Measurements from ENCODE around the gene ZFYVE28.
"Not testable (repeated sequence)": the region's sequence is repeated elsewhere in the genome, so short reads cannot be mapped to it uniquely, and the experiment has no call there.

ZFYVE28 gene

DNA sequence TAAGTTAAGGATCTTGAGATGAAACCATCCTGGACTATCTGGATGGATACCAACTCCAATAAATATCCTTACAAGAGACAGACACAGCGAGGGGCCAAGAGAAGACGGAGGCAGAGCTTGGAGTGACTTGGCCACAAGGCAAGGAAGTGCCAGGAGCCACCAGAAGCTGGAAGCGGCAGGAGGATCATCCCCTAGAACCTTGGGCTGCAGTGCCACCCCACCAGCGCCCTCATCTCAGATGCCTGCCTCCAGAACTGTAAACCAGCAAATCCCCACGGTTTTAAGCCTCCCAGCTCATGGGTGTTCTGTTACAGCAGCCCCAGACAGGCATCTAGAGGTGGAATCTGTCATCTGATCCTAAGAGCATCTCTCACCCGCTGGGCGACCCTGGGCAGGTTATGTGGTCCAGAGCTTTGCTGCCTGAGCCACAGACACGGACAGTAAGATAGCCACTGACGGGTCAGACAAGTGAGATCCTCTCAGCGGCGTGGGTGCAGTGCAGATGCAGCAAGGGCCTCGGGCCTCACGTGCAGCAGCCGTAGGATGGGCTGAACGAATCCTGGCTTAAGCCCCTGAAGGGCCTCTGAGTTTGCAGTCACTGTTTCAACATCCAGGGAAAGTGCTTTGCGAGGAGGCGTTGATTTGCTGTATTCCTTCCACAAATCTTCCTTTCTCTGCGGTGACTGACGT is 131.4 kb downstream of the ZFYVE28 start:
- DNase-seq (ENCODE audit: low read depth), result no peak

DNA sequence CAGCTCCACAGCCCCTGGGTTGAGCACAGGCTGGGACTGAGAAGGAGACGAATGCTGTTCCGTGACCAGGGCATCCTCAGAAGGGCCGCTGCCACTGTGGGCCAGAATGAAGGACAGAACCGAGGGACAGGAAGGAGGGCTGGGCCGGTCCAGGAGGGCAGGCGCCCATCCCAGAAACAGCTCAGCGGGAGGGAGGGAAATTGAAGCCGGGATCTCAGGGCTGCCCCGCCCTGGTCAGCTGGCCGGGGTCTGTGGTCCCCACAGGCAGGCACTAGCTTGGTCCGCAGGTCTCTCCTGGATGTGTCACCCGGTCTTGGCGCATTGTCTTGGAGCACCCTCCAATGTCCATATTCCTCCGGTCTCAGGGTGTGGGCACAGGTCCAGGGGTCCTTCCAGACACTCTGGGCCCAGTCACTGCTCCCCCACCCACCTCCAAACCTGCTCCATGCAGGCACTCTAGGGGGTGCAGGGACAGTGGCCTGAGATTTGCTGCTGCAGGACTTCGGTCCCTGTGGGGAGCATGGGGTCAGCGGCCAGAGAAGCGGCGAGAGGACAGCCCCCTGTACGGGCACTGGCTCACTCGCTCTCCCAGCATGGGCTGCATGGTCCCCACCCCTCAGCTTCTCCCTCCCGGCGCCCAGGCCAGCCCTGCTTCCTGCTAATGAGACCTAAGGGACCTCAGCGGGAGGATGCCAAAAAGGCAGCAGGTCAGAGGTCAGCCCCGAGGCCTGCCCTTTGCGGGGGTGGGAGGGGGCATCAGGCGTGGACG is 132.6 kb downstream of the ZFYVE28 start:
- no peak for DNase-seq (ENCODE audit: low read depth)

DNA sequence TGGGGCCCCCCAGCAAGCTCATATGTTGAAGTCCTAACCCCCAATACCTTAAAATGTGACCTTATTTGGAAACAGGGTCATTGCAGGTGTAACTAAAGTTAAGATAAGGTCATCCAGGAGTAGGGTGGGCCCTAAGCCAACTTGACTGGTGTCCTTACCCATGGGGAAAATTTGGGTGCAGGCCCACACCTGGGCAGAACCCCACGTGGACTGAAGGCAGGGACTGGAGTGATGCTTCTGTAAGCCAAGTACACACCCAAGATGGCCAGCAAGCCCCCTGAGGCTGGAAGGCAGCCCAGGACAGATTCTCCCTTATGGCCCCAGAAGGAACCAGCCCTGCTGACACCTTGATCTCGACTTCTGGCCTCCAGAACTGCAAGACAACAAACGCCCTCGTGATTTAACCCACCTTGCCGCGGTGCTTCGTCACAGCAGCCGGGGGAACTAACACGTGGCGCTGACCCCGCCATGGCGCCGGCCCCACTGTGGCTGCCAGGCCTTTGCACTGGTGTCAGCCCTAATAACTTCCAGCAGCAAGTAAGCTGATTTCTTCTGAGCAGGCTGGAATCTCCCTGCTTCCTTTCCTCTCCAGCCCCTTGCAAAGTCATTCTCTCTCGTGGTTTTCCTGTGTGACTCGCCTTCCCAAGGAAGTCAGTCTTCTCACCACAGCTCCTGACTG is 133.4 kb downstream of the ZFYVE28 start:
- DNase-seq (ENCODE audit: low read depth), result no peak

DNA sequence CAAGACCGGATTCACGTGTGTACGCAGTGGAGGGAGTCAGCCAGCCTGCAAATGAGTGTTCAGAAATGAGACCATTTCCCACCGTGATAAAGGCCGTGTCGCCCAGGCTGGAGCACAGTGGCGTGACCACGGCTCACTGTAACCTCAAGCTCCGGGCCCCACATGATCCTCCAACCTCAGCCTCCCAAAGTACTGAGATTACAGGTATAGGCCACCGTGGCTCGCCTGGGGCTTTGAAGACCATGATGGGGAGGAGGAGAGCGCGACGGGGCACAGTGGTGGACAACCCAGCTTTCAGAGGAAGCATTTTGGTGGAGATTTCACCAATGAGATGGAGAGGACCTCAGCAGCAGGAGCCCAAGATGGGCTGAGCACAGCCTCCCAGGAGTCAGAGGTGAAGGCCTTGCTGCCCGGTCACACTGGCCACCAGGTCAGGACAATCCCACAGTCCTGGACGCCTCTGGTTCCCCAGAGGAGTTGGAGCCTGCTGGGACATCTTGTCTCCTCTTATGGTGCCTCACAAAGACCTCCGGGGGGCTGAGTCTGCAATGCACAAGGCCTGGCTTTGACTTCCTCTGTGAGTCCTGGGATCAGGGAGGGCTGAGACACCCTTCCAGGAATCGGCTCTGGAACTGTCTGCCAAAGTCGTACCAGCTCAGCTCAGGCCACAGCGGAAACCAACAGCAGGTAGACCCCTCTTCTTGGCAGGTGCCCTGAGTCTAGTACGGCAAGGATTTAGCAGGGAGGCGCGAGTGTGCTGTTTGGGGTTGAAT is 134.1 kb downstream of the ZFYVE28 start:
- DNase-seq (ENCODE audit: low read depth), result no peak

DNA sequence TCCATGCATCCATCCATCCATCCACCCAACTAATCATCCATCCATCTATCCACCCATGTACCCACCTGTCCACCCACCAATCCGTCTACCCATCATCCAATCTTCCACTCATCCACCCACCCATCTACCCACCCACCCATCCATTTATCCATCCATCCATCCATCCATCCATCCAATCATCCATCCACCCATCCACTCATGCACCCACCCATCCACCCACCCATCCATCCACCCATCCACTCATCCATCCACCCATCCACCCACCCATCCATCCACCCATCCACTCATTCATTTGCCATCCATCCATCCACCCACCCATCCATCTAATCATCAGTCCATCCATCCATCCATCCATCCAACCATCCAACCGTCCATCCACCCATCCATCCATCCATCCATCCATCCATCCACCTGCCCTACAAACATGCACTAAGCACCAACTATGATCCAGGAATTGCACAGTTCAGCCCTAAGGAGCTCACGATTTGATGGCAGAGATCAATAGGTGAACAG is 135.2 kb downstream of the ZFYVE28 start:
- DNase-seq (ENCODE audit: low read depth), result no peak

DNA sequence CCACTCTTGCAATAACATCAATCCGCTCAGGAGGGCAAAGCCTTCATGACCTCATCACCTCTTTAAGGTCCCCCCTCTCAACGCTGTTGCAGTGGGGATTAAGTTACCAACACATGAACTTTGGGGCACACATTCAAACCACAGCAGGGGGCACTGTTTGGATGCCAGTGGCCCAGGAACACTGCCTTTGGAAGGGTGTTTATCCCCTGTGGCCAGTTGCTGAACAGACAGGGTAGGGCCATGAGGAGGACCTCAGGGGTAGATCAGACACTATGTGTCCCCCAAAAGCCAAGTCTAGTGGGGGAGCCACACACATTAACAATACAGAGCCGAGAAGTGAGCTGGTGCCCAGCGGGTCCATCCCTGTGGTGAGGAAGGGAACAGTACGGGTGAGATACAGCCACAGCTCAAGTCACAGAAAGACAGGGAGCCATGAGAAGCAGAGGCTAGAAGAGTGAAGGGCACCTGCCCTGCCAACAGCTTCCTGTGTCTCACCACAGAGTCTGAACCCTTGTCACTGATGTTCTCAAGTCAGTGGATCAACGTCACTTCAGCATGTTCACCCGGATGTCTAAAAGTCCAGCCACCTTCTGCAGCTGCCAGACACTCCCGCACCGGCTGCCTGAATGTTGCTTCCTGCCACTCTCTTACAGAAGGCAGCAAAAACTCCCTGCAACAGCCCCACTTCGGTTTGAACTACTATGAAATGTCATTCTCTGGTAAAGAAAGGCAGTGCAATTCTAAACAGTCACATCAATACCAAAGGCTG is 136.7 kb downstream of the ZFYVE28 start:
- peak; percentile 60 for DNase-seq (ENCODE audit: low read depth)

DNA sequence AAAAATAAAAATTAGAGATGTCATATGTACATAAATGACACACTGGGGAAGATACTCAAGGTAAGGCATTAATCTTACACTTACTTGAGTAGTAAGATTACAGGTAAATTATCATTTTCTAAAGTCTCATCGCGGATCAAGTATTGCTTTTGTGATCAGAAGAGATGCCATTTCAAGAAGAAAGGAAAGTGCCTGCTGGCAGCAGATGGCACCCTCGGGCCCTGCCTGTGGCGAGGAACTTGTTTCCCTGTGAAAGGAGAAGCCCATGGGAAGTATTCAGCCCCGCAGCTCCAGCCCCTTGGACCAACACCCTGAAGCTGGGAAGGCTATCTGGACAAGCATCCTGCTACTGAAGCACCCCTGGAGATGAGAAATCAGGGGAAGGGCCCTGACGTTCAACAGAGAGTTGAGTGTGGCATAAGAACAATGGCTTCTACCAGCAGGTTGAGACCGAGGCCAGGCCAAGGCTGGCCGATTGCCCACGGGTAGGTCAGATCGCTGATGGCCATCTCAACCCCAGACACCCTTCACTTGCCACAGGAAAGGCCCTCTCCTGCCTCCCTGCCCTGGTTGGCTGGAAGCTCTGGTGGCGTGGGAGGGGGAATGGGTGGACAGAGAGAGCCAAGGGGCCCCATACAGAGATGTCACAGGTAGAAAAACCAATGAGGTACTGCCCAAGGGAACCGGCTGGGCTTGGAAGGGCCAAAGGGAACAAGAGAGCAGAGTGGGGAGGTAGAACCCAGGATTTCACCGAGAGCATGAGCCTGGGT is 137.7 kb downstream of the ZFYVE28 start:
- no peak for DNase-seq (ENCODE audit: low read depth)

DNA sequence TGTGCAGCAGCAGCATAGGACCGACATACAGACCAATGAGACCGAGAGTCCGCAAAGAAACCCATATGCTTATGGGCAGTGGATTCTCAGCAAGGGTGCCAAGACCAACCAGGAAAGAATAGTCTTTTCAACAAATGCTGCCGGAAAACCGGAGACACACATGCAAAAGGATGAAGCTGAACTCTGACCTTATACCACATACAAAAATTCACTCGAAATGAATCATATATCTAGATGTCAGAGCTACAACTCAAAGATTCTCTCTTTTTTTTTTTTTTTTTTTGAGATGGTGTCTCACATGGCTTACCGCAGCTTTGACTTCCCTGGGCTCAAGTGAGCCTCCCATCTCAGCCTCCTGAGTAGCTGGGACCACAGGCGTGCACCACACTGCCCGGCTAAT is 140.5 kb downstream of the ZFYVE28 start:
- DNase-seq (ENCODE audit: low read depth), result no peak

DNA sequence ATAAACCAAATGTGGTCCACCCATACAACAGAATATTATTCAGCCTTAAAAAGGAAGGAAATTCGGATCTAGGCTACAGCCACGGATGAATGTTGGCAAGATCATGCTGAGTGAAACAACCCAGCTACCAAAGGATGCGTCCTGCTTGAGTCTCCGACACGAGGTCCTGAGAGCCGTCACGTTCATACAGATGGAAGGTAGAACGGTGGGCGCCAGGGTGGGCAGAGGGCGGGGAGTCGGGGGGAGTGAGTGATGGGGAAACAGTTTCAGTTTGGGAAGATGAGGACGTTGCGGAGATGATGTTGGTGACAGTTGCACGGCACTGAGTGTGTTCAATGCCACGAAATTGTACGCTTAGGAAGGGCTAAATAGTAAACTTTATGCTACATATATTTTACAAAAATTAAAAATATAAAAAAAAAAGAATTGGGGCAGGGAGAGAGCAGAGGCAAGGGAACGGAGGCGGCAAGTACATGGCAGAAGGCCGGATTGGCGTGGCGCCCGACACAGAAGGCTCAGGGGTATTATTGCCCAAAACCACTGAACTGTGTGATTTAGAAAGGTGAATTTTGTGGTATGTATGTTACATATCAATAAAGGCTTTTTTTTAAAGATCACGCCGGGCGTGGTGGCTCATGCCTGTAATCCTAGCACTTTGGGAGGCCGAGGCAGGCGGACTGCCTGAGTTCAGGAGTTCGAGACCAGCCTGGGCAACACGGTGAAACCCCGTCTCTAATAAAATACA is 141.7 kb downstream of the ZFYVE28 start:
- DNase-seq (ENCODE audit: low read depth), result no peak

DNA sequence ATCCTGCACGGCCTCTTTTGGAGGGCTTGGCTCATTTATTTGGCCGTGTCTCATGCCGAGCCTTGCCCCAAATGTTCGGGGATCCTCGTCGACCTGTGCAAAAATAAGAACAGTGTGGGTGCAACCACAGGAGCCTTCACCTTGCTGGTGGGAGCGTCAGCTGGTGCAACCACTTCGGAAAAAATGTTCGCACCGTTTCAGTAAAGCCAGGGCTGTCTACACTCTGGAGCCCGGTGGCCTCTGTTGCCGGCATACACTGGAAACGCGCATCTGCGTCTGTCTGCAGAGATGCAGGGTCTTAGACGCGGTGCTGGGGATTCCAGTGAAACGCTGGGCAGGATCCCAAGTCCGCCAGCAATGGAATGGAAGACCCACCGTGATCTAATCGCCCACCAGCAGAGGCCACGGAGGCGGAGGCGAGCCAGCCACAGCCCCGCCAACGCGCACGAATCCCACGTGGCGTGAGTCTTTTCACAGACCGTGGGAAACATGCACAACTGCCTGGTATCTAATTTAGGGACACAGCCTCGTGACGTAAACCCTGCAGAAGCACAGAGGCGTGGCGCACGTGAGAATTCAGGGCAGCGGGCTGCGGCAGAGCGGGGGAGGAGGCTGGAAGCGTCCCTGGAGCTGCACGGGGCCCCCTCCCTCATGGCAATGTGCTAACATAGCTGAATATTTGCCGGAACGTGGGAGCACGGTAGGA is 142.7 kb downstream of the ZFYVE28 start:
- DNase-seq (ENCODE audit: low read depth), result no peak

DNA sequence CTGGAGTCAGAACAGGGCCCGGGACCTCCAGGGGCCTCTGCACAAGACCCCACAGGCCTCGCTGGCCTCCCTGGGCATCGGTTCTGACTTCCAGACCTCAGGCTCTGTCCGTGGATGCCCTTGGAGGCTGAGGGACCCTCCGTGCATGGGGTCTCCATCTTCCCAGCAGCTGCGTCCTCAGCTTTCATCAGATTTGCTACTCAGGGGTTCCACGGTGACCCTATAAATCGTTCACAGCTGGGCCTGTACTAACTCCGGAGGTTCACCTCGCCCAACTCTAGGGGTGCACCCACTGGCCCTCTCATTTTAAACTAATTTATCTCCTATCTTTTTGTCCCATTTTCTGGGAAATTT is 143.4 kb downstream of the ZFYVE28 start:
- not testable (repeated sequence) for DNase-seq (ENCODE audit: low read depth)

DNA sequence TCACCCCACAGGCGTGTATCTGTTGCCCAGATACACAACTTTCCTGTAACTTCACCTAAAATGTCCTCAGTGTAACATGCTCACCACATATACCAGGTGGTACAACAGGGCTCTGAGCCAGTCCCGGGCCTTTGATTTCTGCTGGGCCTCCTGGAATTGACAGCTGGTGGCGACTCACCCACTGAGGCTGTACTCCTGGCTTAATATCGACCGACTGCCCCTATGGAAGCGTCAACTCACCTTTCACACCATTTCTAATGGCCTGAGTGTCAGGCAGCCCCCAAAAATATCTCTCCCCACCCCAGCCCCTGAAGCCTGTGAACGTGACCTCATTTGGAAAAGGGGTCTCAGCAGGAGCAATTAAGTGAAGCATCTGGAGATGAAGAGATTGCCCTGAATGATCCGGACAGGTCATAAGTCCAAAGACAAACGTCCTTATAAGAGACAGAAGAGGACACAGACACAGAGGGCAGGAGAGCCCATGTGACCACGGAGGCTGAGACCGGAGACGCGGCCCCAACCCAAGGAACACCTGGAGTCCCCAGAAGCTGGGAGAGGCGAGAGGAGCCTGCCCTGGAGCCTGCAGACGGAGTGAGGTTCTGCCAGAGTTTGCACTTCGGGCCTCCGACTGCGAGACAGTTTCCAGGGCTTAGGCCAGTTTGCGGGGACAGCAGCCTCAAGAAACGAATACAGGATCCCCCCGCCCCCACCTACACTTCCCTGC is 144.0 kb downstream of the ZFYVE28 start:
- no peak for DNase-seq (ENCODE audit: low read depth)

DNA sequence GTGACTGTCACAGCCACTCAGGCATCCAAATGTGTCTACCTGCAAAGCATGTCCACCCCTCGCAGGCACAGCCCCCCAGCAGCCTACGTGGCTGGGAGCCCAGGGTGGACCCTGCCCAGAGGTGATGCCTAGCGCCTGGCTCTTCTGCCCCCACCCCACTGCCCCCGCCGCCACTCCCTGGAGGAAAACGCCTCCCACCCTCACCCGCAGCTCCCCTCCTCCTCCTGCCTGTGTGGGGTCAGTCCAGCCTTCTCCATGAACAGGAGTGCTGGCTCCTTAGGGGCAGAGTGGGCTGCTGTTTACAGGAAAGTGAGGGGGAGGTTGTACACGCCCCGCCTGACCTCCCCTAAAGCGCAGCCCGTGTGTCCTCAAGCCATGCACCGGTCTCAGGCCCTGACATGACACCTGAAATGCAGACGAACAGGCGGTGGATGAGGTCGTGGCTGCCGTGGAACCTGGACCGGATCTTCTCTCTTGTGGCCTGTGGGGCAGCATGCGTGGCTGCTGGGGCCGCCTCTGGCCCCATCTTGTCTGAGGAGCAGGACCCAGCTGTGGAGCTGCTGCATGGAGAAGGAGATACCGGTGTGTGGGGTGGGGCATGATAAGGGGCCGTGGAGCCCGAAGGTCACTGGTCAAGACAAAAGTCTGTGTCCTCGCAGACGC is 144.7 kb downstream of the ZFYVE28 start:
- no peak for DNase-seq (ENCODE audit: low read depth)

DNA sequence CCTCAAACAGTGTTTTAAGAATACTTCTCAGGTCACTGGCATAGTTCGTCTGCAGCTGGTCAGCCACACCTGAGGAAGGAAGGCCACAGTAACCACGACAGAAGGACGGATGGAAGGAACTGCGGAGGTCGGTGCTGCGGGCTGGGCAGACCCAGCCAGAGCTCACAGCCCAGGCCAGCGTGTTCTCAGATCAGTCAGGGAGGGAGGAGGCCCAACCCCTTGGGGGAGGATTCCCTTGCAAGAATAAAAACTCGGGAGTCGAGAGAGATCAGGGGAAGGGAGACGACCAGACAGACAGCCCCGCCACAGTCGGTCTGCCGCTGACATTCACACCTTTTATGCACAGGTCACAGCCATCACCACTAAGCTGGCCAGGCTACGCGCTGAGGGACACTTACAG is 145.2 kb downstream of the ZFYVE28 start:
- DNase-seq (ENCODE audit: low read depth), result no peak

DNA sequence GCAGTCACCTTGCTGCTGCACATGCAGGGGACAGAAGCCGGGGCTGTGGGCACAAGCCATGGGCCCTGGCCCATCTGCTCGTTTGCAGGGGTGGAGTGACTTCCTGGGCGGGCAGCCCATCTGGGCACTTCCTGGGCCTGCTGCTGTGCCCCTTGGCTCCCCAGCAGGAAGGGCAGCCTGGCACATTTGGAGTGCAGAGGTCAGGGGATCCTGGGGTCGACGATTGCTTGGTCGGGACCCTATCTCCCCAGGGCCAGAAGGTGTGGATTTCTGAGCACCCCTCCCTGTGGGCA is 145.7 kb downstream of the ZFYVE28 start:
- no peak for DNase-seq (ENCODE audit: low read depth)

DNA sequence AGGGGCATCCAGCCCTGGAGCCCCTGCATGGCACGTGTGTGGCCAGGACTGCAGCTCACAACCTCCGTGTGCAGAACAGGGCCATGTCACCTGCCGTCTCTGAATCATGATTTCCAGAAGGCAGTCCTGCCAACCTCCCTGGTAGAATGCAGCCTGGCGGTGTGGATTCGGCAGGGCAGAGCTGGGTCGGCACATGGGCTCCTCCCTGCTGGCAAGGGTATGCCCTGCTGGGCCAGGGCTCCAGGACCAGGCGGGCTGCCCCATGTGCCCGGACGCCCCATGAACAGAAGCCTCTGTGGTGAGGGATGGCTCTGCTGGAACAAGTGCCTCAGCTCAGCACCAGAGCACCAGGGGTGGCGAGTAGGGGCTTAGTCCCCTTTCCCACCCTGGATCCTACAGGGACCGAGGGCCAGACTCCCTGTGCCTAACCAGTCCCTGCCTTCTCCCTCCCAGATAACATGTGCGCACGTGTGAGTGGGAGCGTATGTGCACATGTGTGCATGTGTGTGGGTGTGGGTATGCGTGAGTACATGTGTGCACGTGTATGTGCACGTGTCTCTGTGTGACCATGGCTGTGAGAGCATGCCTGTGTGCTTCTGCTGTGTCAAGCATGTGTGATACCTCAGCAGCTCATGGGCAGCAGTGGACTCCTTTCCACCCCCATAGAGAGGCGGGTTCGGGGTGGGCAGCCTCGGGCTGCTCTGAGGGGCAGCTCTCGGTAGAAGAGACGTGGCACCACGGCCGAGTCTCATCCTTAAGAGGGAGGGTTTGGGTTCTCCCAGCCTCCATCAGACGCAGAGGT is 146.2 kb downstream of the ZFYVE28 start:
- no peak for DNase-seq (ENCODE audit: low read depth)

DNA sequence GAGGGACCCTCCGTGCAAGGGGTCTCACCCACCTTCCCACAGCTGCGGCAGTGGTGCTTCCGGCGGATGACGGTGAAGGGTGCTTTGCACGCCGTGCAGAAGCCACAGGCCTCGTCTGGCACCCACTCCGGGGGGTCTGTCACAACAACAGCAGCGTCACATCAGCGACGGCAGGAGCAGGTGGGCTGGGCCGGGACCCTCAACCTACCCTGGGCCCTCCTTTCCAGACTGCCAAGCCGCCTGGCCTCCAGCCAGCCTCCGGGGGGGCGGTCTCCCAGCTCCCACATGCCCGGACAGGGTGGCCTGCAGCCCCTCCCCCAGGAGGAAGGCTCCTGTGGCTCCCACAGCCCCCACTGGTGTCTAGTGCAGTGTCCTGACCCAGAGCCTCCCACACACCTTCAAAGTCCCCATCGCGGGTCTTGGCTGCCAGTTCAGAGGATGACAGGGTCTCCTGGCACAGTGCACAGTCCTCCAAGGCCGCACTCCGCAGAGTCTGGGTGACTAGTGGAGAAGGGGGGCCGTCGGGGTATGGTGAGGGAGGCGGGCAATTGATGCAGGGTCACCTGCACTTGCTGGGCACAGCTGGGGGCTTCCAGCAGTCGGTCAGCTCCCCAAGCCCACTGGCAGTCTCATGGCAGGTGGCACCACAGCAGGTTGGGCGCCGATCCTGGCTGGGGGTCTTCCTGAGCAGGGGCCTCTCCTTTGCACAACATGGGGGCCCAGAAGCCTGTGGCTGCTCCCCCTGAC is 147.0 kb downstream of the ZFYVE28 start:
- DNase-seq (ENCODE audit: low read depth), result no peak
